Measurements from ENCODE around the gene TSHZ3.

Gene TSHZ3

DNA sequence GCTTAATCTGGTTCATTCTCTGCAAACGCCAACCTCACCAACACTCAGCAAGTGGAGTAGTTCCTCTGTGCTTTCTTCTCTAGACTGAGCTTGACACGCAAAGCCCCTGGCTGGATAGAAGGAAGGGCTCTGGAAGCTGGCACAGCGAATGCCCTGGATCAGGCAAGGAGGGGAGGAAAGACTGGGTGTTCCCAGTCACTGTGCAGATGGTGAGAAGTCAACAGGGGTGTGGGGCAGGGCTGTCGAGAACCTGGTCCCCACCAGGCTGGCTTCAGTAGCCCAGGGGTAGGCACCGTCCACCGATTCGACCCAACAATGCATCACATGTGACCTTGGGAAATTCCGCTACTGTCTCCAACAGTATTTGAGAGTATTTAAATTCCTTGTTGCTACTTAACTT lies 65.5 kb downstream of the TSHZ3 start:
- no peak for DNase-seq (ENCODE audit: low spot score)

DNA sequence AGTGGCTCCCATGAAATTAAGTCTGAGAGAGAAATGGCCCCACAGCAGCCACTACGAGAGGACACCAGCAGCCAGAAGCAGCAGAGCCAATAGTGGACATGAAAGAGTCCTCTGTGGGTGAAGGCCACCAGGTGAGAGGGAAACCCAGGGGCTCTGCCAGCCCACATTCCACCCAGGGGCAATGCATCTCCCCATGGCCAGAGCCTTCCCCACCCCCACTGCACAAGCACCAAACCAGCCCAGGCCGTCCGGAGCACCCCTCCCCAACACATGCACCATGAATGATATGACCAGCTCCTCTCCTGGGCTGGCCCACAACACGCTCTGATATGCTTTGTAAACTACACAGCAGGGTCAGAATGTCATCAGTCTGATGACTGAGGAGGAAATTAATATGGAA lies 66.9 kb downstream of the TSHZ3 start:
- DNase-seq (ENCODE audit: low spot score) = no peak

DNA sequence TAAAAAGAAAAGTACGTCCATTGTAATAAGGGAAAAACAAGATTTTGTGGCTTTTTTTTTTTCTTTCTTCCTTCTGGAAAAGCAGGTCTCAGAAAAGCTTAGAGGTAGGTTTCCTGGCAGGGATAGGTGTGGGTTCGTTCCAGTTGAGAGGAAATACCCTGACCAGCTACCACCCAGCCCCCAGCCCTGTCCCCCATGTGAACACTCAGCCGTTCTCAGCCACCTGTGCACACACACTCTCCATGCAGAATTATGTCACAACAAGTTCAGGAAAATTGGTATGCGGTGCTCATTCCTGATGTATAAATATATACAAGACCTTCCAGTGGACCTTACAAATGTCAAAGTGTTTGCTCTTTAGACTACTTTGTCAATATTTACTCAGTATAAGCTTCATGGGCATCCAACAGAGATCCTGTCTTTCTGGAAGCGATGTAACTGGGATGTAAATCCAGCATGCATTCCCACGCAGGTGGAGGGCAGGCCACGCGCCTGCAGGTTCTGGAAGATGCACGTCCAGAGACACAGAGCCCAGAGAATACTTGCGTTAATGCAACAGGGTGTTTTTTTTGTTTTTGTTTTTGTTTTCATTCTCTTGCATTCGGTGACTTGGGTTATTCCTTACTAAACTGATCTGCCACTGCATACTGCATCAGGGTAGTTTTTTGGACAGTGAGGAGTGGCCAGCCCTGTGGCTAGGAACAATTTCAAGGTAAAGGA lies 68.8 kb downstream of the TSHZ3 start:
- DNase-seq (ENCODE audit: low spot score) = no peak

DNA sequence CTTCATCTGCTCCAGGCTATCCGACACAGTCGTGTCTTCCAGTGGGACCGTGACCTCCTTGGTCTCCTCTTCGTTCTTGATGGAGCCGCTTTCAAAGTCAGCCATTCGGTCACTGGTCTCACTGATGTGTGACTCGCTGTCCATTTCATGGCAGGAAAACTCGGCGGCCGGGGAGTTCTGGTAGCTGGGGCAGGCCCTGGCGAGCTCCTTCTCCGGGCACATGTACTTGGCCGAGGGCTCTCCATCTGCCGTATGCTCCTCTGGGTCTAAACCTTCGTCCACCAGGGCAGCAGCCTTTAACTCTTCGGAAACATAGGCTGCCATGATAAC lies 69.8 kb downstream of the TSHZ3 start:
- DNase-seq (ENCODE audit: low spot score) = no peak

DNA sequence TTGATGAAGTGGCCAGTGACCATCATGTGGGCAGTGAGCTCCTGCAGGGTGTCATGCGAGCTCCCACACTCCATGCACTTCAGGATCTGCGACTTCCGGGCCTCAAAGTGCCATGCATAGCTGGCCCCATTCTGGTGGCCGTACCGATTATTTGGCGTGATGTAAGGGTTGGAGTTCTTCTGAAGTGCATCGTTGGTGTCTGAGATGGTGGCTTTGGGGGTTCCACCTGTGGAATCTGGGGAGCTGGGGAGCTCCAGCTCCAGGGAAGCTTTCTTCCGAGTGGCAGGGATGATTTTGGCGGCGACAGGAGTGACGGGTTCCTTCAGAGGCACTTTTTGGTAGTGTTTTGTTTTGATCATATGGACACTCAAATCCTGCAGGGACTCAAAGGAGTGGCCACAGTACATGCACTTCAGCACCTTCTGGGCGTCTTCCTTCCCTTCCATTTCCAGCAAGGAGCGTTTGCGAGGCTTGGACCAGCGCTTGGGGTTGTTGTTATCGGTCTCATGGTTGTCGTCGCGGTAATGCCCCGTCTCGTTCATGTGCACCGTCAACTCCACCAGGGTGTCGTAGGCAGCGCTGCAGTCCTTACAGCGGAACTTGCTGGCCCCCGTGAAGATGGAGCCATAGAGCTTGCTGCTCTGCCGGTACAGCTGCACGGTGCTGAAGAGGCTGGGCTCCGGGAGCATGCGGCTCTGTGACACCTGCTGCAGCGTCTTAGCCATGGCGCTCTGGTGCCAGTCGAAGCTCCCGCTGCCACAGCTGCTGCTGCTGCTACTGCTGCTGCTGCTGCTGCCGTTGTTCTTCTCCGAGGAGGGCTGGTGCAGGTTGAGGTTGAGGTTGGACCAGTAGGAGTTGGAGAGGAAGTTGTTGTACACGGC lies 70.4 kb downstream of the TSHZ3 start:
- no peak for DNase-seq (ENCODE audit: low spot score)

DNA sequence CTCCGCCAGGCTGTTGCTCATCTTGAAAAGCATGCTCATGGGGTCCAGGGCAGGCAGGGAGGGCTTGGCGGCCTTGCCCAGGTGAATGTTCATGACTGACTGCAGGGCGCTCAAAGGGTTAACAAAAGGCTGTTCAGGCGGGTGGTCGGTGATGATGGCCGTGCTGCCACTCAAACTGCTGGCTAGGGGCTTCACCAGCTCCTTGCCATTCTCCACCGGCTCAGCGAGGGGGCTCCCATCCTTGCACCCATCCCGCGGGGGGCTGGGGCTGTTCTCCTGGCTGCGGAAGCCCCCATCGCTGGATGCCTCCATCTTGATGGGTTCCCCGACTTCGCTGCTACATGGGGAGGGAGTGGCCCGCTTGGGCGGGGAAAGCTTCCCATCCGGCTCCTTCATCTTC lies 71.7 kb downstream of the TSHZ3 start:
- no peak for DNase-seq (ENCODE audit: low spot score)

DNA sequence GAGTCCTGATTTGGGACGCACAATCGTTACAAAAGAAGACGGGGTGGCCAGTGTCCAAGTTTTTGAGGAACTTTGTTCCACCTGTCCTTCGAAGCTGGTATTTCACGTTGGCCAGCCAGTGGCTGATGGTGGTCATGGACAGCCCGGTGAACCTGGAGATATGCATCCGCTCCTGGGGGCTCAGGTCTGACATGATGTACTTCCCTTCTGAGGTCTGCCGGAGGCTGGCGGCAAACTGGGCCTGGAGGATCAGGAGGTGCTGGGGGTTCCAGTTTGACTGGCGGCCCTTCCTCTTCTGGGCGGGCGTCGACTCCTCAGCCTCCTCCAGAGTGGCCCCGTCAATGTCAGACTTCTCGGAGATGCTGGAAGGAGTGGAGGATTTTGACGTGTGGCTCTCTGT lies 72.4 kb downstream of the TSHZ3 start:
- DNase-seq (ENCODE audit: low spot score) = no peak

DNA sequence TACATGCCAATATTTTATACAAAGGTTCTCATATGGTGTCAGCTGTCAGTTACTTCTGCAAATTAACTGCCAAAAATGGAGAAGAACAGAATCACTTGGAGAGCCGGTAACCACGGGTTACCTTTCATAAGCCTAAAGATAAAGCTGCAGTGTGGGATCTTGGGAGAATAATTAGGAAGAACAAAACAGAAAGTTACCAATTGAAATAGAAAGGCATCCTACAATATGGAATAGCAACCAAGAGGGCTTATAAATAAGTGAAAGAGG lies 74.2 kb downstream of the TSHZ3 start:
- no peak for DNase-seq (ENCODE audit: low spot score)

DNA sequence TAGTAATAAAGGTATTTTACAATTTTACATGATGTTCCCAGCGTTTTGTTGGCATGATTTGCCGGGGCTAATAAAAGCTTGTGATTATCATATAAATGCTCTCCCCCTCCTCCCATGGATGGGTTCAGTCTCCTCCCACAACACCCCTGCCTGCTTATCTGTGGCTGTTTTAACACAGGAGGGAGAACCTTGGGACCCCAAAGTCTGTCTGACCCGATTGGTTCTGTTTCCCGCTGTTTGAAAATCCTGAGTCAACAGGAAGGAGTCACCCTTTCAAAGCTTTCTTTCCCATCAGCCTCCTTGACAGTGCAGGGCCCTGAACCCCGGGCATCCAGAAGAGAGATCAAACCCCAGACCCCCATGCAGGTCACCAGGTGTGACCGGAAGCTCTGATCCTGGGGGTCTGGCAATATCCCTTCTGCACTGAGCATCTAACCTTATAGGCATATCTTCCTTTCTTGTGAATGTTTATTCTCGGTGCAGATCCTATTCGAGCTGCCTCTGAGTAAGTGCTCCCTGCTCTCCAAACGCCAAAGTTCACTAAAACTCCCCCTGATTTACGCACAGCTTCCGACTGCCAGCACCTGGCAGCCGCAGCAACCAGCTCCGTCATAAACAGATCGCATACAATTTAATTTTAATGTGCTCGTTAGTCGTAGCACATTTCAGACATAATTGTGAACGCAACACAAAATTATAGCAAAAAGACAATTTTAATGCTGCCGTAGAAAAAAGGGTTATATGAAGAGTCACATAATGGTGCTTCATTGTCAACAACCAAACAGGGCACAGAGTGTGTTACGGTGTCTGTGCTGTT lies 74.8 kb downstream of the TSHZ3 start:
- no peak for DNase-seq (ENCODE audit: low spot score)

DNA sequence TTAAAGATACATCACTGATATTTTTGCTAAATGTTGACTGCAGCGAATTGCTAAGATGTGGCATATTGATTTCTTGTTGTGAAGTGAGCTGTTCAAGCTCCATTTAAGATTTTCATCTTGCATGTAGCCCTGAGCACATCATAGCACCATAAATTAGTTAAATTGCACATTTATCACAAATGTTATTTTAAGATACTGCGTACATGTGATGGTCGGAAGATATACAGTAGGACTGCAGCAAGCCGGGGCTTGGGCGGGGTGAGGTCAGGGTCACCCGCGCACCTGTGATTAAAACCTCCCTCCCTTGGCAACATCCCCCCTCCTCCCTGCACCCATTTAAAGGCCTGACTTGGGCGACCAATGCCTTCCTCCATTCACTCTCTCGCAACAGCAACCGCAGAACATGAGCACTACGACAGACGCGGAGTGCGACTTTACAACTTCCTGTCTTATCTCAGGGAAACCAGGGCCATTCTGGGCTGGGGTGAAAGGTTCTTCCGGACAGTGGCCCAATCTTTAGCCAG lies 76.6 kb downstream of the TSHZ3 start:
- no peak for DNase-seq (ENCODE audit: low spot score)

DNA sequence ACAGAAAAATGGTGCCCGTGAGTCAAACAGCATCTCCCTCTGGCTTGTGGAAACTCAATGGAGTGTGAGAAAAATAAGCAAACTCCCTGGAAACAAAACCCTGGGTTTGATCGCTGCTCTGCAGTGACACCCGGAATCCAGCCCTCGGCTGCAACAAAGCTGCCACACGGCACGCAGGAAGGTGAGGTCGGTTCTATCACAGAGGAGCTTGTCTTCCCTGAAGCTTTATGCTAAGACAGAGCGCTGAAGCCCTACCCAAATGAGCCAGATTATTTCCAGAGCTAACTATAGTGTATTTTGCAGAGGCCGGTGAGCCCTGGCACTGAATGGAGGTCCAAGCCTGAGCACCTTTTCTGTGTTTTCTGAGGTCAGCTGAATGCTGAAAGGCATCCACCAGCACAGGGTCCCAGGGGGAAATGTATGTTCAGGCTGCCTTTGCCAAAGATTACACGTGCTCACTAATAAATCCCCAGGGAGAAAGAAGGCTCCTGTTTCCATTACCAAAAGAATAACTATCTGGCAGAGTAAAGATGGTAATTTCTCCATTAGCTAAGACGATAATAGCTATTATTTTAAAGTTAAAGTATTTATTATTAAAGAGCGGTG lies 77.8 kb downstream of the TSHZ3 start:
- DNase-seq (ENCODE audit: low spot score) = no peak

DNA sequence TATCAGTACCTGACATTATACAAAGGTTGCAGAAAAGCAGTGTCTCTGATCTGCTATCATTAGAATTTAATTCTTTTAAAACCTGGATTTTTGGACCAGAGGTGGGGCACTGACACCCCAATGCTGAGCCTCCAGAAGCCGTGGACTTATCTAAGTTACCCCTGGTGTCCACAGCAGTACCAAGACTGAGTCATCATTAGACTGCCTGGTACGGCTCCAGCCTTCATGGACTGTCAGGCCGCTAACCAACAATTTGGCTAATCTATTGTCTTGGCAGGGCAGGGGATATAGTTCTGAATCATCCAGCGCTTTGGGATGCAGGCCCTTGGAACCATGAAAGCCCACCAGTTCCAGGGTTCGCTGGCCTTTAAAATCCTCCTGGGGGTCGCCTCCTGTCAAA lies 78.3 kb downstream of the TSHZ3 start:
- DNase-seq (ENCODE audit: low spot score) = no peak

DNA sequence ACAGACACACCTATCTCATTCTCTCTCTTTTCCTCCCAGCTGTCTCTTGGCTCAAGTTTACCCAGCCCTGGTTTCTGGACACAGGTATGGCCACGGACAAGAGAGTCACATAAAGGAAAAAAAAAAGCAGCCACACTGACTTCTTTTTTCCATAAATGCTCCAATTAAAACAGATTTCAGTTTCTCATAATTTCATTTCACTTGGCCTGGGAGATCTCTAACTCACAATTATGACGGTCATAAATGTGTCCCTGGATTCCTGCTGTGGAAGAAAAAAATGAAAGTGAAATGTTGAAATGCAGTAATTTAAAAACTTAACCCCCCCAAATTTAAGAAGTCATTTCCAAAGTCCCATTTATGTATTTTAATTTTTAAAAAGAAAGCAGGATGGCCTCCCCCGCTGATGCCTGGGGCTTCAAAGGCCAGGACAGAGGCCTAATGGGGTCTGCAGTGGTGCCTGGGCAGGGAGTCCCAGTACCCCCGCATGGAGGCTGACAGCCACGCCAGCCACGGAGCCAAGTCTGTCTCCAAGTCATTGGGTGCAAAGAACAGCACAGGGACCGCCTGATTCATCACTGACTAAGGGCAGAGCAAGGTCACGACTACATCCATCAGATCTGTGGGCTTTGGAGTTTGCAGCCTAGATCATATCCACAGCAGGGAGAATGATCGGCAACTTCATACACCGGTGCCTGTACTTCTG lies 79.7 kb downstream of the TSHZ3 start:
- no peak for DNase-seq (ENCODE audit: low spot score)

DNA sequence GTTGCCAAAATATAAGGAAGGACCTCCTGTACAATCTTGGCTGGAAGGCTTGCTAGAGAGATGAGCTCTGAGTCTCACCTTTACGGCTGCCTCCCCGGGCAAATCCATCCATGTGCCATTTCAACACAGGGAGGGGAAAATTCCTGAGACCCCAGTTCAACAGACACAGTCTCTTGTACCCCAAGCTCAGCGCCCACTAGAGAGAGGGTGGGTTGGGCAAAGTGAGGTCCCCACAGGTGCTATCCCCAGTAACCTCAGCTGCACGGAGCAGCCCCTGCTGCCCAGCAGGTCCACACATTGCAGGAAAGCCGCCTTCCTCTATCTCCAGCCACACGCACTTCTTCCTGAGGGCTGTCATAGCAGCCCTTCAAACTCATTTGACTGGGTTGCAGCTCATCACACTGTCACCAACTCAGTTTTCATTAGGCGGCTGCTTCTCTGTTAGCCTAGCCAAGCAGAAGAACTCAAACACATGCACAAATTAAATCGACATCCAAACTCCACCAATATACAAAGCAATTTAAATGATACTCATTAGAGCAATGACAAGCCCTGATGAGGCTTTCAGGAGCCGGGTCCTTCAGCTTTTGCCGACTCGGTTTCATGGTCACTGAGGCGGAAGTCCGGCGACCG lies 80.4 kb downstream of the TSHZ3 start:
- DNase-seq (ENCODE audit: low spot score) = no peak

DNA sequence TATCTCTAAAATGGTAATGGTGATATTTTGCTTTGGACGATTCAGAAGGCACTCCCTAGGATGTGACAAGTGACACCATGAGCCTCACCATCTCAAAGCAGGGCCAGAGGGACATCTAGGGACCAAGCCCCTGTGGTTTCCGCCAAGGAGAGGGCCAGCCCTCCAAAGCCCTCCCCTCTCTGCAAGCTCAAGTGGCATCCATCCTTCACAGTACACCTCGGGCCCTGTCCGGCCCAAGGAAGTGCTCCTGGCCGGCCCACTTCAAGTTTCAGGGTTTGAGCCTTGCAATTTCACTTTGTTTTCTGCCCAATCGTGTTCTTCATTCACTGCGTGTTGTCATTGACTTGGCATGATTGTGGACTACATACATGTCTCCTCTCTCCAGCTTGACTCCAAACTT lies 82.5 kb downstream of the TSHZ3 start:
- no peak for DNase-seq (ENCODE audit: low spot score)

DNA sequence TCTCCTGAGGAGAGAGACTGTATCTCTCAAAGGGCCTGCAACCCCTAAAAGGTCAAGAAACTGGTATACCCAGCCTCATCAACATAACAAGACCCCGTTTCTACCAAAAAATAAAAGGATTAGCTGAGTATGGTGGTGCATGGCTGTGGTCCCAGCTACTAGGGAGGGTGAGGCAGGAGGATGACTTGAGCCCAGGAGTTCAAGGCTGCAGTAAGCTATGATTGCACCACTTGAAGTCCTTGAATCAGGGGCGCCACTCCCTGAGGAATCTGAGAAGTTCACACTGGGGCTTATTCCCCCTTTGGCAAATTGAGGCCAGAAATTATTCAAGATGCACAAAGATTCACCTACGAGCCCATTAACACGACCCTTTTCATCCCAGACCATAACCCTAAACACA lies 83.0 kb downstream of the TSHZ3 start:
- DNase-seq (ENCODE audit: low spot score) = no peak

DNA sequence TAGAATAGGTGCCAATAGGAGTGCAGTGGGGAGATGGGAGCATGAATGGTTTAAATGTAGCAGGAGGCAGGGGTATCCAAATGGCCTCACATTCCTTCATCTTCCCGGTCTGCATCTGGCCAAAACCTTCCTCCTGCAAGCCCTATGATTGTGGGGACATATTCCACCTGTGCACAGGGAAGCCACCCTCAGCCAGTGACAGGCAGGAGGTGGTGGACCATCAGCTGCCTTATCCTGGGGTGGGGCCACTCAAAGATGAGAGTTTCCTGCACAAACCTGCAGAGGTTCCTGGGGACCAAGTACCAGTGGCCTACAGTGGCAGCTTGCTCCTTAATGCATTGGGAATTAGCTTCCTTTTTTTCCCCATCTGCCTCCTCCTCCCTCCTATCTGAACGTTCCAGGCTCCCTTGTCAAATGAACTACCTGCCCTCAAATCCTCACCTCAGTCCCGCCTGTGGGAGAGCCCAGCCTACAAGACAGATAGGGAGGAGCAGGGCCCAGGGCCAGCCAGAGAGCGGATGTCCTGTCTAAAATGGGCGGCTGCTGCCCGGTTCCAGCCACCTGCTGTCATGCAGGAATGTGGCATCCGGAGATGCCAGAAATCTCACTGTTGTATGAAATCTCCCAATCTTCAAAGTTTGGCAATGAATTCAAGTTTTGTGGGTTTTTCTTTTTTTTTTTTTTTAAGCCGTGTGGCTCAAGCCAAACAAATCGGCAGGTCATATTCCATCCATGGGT lies 85.0 kb downstream of the TSHZ3 start:
- DNase-seq (ENCODE audit: low spot score) = no peak

DNA sequence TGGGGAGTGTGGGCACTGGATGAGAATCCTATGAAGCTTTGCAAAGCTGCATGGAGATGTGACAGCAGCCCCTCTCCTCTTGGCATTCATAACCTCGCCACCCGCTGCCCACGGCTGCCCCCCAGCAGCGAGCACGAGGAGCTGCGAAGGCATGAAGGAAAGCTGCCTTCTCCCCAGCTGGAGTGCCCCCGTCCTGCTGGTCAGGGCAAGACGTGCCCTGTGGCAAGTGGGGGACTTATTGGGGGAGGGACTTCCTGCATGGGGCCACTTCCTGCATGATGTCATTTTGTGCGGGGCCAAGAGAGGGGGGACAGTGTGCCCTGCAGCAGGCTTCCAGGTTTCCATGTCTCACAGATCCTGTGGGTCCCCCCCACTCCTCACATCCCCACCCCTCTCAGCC lies 85.9 kb downstream of the TSHZ3 start:
- DNase-seq (ENCODE audit: low spot score) = no peak

DNA sequence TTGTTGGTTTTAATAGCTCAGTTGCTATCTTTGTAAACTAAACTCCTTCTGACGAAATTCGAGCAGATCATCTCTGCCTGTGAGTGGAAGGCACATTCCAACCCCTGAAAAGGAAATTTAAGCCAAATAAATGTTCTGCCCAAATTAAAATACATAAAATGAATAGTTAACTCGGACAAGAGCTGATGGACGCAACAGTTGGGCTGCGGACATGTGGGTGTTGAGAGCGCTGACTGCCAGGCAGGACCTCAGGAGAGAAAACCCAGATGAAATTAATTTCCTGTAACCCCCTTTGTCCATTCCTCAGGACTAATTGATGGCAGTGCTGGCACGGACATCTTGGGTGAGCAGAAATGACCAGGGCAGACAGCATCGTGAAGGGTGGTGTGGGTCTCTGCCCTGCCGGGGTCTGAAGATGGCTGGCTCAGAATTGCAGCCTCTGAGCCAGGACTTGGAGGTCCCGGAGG lies 86.5 kb downstream of the TSHZ3 start:
- no peak for DNase-seq (ENCODE audit: low spot score)

DNA sequence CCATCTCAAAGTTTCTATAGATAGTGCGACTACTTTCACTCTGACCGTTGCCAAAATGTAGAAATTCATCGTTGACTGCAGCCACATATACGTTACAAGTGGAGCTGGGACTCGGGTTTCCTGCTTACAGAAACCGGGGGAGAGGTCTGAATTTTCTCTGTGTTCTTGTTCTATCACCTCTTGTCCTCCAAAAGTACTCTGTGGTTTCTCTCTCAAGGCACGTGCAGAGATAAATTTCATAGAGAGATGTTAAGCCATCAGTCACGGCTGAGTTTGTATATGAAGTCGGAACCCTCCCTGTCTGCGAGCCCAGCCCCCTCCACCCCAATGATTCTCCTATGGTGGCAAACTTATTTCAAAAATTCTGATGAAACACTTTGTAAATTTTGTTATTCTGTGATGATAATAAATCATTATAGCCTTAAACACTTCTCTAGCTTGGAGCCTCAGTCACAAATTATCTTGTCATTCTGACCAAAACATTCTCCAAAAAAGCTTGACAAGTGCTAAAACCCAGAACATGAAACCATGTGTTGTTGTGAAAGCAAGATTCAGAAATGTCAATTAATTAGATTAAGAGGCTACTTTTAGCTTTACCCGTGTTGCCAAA lies 87.5 kb downstream of the TSHZ3 start:
- DNase-seq (ENCODE audit: low spot score) = no peak
